HT1080 (cell line): ENCODE data around the gene BMF. TPM values are rescaled to one million over a fixed set of nuclear protein-coding genes. Genes with fewer than 3 reads are reported as not detected.

ENCODE experiments used
- DNase-seq: peaks from one replicate; pipeline ENCODE4 v3.0.0-alpha.2; 2015; ENCODE audit warnings: low read depth
- total RNA-seq: library from RNA; depleted of rRNA; stranded (reverse); fragments of >200 nt; shearing (Covaris generic); gene quantifications from 2 replicates; pipeline ENCODE4 v1.2.3, GENCODE V29; 2014; rRNA removed

The BMF gene
- total RNA-seq, 1 experiment from 2014 or later: 0.66 TPM

DNA sequence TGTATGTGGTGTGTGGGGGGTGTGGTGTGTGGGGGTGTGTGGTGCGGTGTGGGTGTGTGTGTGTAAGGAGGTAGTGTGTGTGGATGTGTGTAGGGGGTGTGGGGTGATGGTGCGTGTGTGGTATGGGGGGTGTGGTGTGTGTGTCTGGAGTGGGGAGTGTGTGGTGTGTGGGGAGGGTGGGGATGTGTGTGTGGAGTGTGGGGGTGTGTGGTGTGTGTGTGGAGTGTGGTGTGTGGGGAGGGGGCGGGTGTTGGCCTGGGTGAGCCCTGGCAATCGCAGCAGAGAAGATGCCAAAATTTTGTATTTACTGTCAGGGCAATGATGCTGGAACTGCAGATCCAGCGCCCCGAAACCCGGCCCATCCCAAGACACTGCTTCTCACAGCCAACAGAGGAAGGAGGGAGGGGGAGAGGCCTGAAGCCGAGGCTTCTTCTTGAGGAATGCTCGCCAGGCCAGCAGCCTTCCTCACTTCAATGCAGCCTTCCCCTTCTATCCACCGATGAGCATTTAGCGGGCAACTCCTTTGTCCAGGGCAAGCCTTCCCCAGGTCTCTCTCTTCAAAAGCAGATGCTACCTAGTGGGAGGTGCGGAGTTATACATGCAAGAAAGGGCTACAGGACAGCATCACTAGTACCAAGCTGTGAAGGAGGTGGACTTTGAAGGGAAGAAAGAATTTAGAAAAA lies 57.8 kb downstream of the BMF start:
- no peak for DNase-seq

DNA sequence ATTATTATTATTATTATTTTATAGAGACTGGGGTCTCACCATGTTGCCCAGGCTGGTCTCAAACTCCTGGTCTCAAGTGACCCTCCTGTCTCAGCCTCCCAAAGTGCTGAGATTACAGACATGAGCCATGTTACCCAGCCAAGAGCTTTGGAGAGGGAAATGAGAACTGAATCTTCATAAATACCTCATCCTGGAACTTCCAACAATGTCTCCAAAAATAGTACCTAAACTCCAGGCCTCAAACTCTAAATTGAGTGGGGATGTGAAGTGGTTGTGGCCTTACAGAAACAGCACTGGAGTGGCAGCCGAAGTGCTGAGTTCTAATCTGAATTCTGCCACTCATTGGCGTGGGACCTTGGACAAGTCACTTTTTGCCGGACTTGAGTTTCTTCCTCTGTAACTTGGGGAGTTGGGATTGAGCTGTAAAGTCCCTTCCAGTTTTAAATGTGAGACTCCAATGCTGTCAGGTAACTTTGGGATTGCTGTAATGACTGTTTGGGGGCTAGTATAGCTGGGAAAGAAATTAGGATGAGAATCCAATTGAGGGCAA lies 59.7 kb downstream of the BMF start:
- no peak for DNase-seq

- DNase-seq: no peak
Observed at GRCh38 chr15:40048211-40048792, 60.4 kb downstream of the BMF start.

DNA sequence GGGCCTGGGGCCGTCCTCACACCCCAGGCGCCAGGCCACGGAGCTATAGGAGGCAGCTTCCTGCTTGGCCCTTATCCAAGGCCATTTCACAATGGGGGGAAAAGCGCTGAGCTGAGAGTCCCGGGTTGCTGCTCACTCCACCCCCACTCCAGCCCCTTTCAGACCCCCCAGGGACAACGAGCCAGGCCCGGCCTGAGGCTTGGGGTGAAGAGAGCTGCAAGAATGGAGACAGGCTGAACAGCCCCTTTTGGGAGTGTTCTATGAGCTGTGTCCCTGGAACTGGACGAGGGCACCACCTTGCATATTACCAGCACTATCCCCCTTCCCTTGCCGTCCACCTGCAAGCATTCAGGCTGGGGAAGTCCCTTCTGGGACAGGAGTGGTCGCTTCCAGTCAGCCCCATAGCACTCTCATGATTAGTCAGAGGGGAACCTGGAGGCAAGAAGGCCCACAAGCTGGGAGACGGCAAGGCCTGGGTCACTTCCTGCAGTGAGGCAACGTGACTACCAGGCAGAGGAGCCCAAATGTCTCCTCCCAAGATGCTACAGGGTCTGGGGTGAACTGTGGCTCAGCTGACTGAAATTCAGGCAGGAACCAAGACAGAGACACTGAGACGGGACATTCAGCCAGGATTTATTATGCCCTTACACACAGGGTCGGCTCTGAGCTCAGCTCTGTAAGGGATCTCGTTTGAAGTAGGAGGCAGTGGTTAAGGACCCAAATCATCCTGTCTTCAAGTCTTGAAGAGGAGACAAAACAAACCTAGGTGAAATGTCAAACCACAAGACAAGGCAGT lies 61.1 kb downstream of the BMF start:
- DNase-seq: peak; percentile 88

DNA sequence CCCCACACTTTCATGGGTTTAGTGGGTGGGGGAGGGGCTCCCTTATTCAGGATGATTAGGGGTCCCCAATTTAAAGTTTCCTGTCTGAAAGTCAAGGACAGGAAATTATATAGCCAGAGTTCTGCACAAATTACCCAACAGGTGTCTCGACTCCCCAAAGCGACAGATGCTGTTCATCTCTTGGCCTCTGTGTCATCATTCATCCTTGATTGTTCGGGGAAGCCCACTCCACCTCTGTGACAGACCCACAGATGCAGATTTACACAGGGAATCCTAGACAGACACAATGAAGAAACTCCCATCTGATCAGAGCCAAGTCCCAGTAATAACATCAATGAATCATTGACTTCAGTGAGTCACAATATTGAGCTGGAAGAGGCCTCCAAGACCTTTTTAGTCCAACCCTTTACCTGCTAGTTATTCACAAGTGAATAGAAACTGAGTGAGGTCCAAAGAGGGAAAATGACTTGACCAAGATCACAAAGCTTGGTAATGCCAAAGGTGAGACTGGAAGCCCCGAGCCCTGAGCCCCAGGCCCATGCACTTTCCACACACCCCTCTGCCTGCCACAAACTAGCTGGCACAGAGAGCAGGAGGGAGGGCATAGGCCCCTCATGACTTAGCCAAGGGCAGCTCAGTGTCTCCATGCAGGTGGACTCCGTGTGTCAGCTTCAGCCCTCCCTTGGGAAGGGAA lies 61.8 kb downstream of the BMF start:
- DNase-seq: peak; percentile 87

GRCh38 chr15:40045572-40046217 lies 63.0 kb downstream of the BMF start:
- DNase-seq: no peak

GRCh38 chr15:40044717-40045571 lies 63.7 kb downstream of the BMF start:
- peak; percentile 79 for DNase-seq

- no peak for DNase-seq
Observed at GRCh38 chr15:40043927-40044716, 64.6 kb downstream of the BMF start.

- no peak for DNase-seq
Observed at GRCh38 chr15:40042791-40043320, 65.8 kb downstream of the BMF start.

DNA sequence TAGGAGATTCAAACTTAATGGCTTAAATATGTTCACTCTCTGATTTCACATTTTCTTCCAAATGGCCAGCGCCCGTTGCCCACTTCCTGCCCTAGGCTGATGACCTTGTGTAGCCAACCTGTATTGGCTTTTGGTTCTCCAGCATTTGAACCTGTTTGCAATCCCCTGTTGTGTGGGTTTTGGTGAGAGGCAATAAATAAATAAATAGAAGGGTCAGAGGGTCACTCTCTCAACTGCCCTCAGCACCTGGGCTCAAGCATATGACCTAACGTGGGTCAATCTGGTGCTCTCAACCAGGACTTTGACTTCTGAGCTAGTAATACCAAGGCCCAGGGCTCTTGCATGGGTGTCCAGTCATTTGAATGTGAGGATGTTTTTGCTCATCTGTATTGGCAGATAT lies 67.9 kb downstream of the BMF start:
- no peak for DNase-seq

GRCh38 chr15:40040293-40040635 lies 68.4 kb downstream of the BMF start:
- DNase-seq: no peak

- peak; percentile 93 for DNase-seq
Observed at GRCh38 chr15:40038638-40039543, 69.8 kb downstream of the BMF start, which contains the start of gene SRP14. SRP14 (minus strand) TSS chr15:40039181; CDS start chr15:40039116, 65 bp downstream.

DNA sequence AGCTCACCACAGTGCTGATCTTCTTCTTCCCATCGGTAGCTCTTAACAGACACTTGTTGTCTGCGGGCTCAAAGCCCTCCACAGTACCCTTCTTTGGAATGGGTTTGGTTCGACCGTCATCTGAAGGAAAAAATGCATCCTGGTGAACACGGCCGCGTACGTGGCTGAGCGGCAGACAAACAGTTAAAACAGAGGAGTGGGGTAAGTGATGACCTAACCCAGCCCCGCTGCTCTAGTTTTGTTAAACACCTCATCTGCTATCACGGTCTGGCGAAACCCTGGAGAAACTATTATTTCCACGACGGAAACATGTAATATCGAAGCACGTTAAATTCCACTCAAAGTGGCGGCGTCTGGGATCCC lies 70.4 kb downstream of the BMF start:
- no peak for DNase-seq

Other genes with a start within 250 kb of the BMF start
- 50.0 and 58.1 TPM in 2 replicates for gene GPR176, start 188.6 kb downstream of the BMF start, total RNA-seq
- 57.7 and 65.6 TPM in 2 replicates for gene EIF2AK4, start 174.8 kb downstream of the BMF start, total RNA-seq
- 314 and 330 TPM in 2 replicates for gene SRP14, start 69.7 kb downstream of the BMF start, total RNA-seq
- 61.1 and 69.5 TPM in 2 replicates for gene BUB1B, start 52.2 kb upstream of the BMF start, total RNA-seq
- 0.02 and 0.03 TPM in 2 replicates for gene PAK6, start 130.2 kb upstream of the BMF start, total RNA-seq
- not detected in 2 replicates for gene ANKRD63, start 174.2 kb upstream of the BMF start, total RNA-seq
- gene PLCB2, start 199.1 kb upstream of the BMF start, total RNA-seq: 0.16 and 0.40 TPM in 2 replicates
- gene INAFM2, start 214.8 kb upstream of the BMF start, total RNA-seq: 23.9 and 28.7 TPM in 2 replicates
- gene CCDC9B, start 232.1 kb upstream of the BMF start, total RNA-seq: 26.0 and 33.4 TPM in 2 replicates
- gene PHGR1, start 242.2 kb upstream of the BMF start, total RNA-seq: not detected in 2 replicates
- 1.0 and 1.8 TPM in 2 replicates for gene DISP2, start 249.3 kb upstream of the BMF start, total RNA-seq